ENCODE data around the gene CENPC.

GRCh38 chr4:67550857-67551256 lies 5.6 kb upstream of the CENPC start:
- TF ChIP-seq CTCF (conservative IDR thresholded peaks at IDR 0.05 in 1 of 2, IDR thresholded peaks at IDR 0.05 in 1 of 2; ENCODE audit: low read depth in 1 of 2, low read length in 2 of 2), result no peak
- TF ChIP-seq EZH2 (IDR thresholded peaks at IDR 0.05; ENCODE audit: low read length, missing control alignments), result no peak

Measured in fibroblast of lung (primary cell).